HepG2 (cell line): Measurements from ENCODE around the gene EEIG1. TPM values are rescaled to one million over a fixed set of nuclear protein-coding genes. Genes with fewer than 3 reads are reported as not detected.

Experiments used
- EP300 ChIP-seq, 3 experiments: sonication (generic) in 1 of 3; formaldehyde crosslinking in 1 of 3; IDR thresholded peaks; 2 replicates each; pipeline versions ENCODE4 v1.5.1 to v1.6.1; 2011 to 2020; ENCODE audit warnings: low read depth in 2 of 3, low read length in 2 of 3, borderline replicate concordance in 1 of 3, improper control_type of control experiment in 1 of 3, mild to moderate bottlenecking in 1 of 3, missing genetic modification reagents in 1 of 3, moderate library complexity in 1 of 3
- HMGXB4 ChIP-seq, 2 experiments: sonication (generic) in 1 of 2; formaldehyde crosslinking in 1 of 2; IDR thresholded peaks; 2 replicates each; pipeline versions ENCODE4 v1.4.0 to v1.6.1; 2018 to 2020; ENCODE audit warnings: missing genetic modification reagents in 2 of 2, borderline replicate concordance in 1 of 2, low read depth in 1 of 2, mild to moderate bottlenecking in 1 of 2, missing biosample characterization in 1 of 2
- IKZF1 ChIP-seq: fragments of 450-650 bp; IDR thresholded peaks from 2 replicates; pipeline ENCODE4 v1.7.1; 2016
- MAFK ChIP-seq, 2 experiments: IDR thresholded peaks in 1 of 2; conservative IDR thresholded peaks in 1 of 2; 2 replicates each; pipeline ENCODE4 v1.6.1; 2011; ENCODE audit warnings: improper control_type of control experiment in 2 of 2, low read length in 2 of 2
- MBD4 ChIP-seq: IDR thresholded peaks from 2 replicates; pipeline ENCODE4 v1.6.1; 2012; ENCODE audit warnings: low read length, inconsistent platforms, borderline replicate concordance
- NFAT5 ChIP-seq: sonication (generic); formaldehyde crosslinking; IDR thresholded peaks from 2 replicates; pipeline ENCODE4 v1.4.0; 2020; ENCODE audit warnings: missing genetic modification reagents
- SETDB1 ChIP-seq: sonication (generic); formaldehyde crosslinking; IDR thresholded peaks from 2 replicates; pipeline ENCODE4 v1.5.1; 2020; ENCODE audit warnings: missing genetic modification reagents, mild to moderate bottlenecking, borderline replicate concordance
- SOX6 ChIP-seq, 2 experiments: fragments of 450-650 bp in 1 of 2; sonication (generic) in 1 of 2; formaldehyde crosslinking in 1 of 2; IDR thresholded peaks; 2 replicates each; pipeline versions ENCODE4 v1.4.0 to v1.6.1; 2017 to 2020; ENCODE audit warnings: antibody characterized with exemption in 1 of 2, mild to moderate bottlenecking in 1 of 2, missing genetic modification reagents in 1 of 2
- ZBTB42 ChIP-seq: sonication (generic); formaldehyde crosslinking; IDR thresholded peaks from 2 replicates; pipeline ENCODE4 v1.5.0; 2020; ENCODE audit warnings: mild to moderate bottlenecking, missing genetic modification reagents
- ZFX ChIP-seq: sonication (generic); formaldehyde crosslinking; IDR thresholded peaks from 2 replicates; pipeline ENCODE4 v1.4.0; 2020; ENCODE audit warnings: mild to moderate bottlenecking, low read depth, missing genetic modification reagents, moderate library complexity
- ZNF589 ChIP-seq: sonication (generic); formaldehyde crosslinking; conservative IDR thresholded peaks from 2 replicates; pipeline ENCODE4 v1.8.0; 2022; ENCODE audit warnings: mild to moderate bottlenecking, moderate library complexity, missing genetic modification reagents
- ZNF687 ChIP-seq: sonication (generic); formaldehyde crosslinking; IDR thresholded peaks from 2 replicates; pipeline ENCODE4 v1.5.1; 2020; ENCODE audit warnings: mild to moderate bottlenecking, missing genetic modification reagents, moderate library complexity
- ZNF704 ChIP-seq: sonication (generic); formaldehyde crosslinking; IDR thresholded peaks from 2 replicates; pipeline ENCODE4 v1.8.1; 2023; ENCODE audit warnings: mild to moderate bottlenecking, inconsistent platforms, moderate library complexity, missing genetic modification reagents, borderline replicate concordance
- ZNF75D ChIP-seq: sonication (generic); formaldehyde crosslinking; IDR thresholded peaks from 2 replicates; pipeline ENCODE4 v1.8.1; 2023; ENCODE audit warnings: missing genetic modification reagents, mild to moderate bottlenecking, borderline replicate concordance
- ZNF879 ChIP-seq: sonication (generic); formaldehyde crosslinking; IDR thresholded peaks from 2 replicates; pipeline ENCODE4 v1.8.1; 2023; ENCODE audit warnings: missing genetic modification reagents
- polyA plus RNA-seq, 8 experiments: library from polyadenylated mRNA; depleted of rRNA in 3 of 8; stranded (reverse) in 7 of 8; unstranded in 1 of 8; fragments of >200 nt; fragmentation: Illumina TruSeq in 4 of 8; extraction: Trizol in 4 of 8; gene quantifications; 2 replicates each; pipeline versions ENCODE4 v1.2.1 to v1.2.3, GENCODE V29; 2011 to 2016; ENCODE audit warnings: low read depth in 4 of 8, missing spikeins in 1 of 8, mixed read lengths in 1 of 8; ENCODE audit not compliant: insufficient read depth in 1 of 8
- total RNA-seq, 5 experiments: library from RNA; depleted of rRNA; stranded (reverse); fragments of >200 nt; fragmentation: Illumina TruSeq; extraction: Trizol; gene quantifications; 2 replicates each; pipeline ENCODE4 v1.2.3, GENCODE V29; 2016; ENCODE audit warnings: low read depth in 1 of 5

The EEIG1 gene
- total and polyA plus RNA-seq, 2 of the 13 experiments (the other 11 are each of a cell fraction or from before 2014, with no cell fraction given) = 16.6 to 25.2 TPM

GRCh38 chr9:128005923-128006322 lies 25.1 kb upstream of the EEIG1 start (continued):
- 0 out of 4 replicates have a peak, but pooled peaks of 1 of the 2 experiments have one; percentile 24 for TF ChIP-seq HMGXB4 (CRISPR knock-in tag; IDR thresholded peaks at IDR 0.05; ENCODE audit: borderline replicate concordance in 1 of 2, low read depth in 1 of 2)
- TF ChIP-seq SOX6 (IDR thresholded peaks at IDR 0.05) = no peak
- TF ChIP-seq SOX6 (CRISPR knock-in tag; IDR thresholded peaks at IDR 0.05) = peak; percentile 33; the same call in 1 of the 2 replicates
- TF ChIP-seq ZNF589 (CRISPR knock-in tag) = no peak
- no peak for TF ChIP-seq NFAT5 (CRISPR knock-in tag)
- no peak for TF ChIP-seq ZNF75D (CRISPR knock-in tag)
- no peak for TF ChIP-seq ZNF704 (CRISPR knock-in tag)
- 0 out of 2 replicates have a peak, but pooled peaks have one; percentile 54 for TF ChIP-seq ZBTB42 (CRISPR knock-in tag)
- no peak for TF ChIP-seq MBD4
- no peak for TF ChIP-seq MAFK (conservative IDR thresholded peaks at IDR 0.05 in 1 of 2, IDR thresholded peaks at IDR 0.05 in 1 of 2; ENCODE audit: low read length in 2 of 2)
- TF ChIP-seq ZNF879 = no peak
- TF ChIP-seq ZNF687 (CRISPR knock-in tag) = peak; percentile 85
- TF ChIP-seq SETDB1 (CRISPR knock-in tag) = no peak
- TF ChIP-seq ZFX (CRISPR knock-in tag) = peak; percentile 21; the same call in 1 of the 2 replicates
- TF ChIP-seq IKZF1 = no peak
- no peak; a peak in 1 of 4 replicates for TF ChIP-seq EP300 (IDR thresholded peaks at IDR 0.05; ENCODE audit: low read depth in 2 of 2, low read length in 2 of 2)
- TF ChIP-seq EP300 (CRISPR knock-in tag; IDR thresholded peaks at IDR 0.05; ENCODE audit: borderline replicate concordance) = peak; percentile 29; the same call in 1 of the 2 replicates
